Adrenal gland (tissue), 5 donors: ENCODE measurements around the gene CD80.

Experiments used
- CTCF ChIP-seq, 6 experiments: fragments of 450-650 bp in 4 of 6; fragments of 200-600 bp in 2 of 6; sonication (generic) in 1 of 6; IDR thresholded peaks; 1 replicate in 5 of 6; 2 replicates in 1 of 6; pipeline versions ENCODE4 v1.5.1 to v1.8.0; 2016 to 2021; ENCODE audit warnings: antibody characterized with exemption in 6 of 6, mild to moderate bottlenecking in 2 of 6, moderate library complexity in 1 of 6
- POLR2A ChIP-seq, 2 donors: fragments of 450-650 bp; IDR thresholded peaks; one replicate each; pipeline ENCODE4 v1.6.1; 2017; ENCODE audit warnings: antibody characterized with exemption in 2 of 2, mild to moderate bottlenecking in 2 of 2, moderate library complexity in 1 of 2
- donor health status: DM: no; HTN: no; CAD: no.

GRCh38 chr3:119557877-119558269 lies 1.5 kb downstream of the CD80 start:
- no peak for TF ChIP-seq CTCF (IDR thresholded peaks at IDR 0.05)
- no peak for TF ChIP-seq POLR2A (IDR thresholded peaks at IDR 0.05)
